Smooth muscle cell (in vitro differentiated cells): Measurements from ENCODE around the gene GOLIM4. TPM values are rescaled to one million over a fixed set of nuclear protein-coding genes. Genes with fewer than 3 reads are reported as not detected.

Experiments used
- DNase-seq: peaks from one replicate; lab custom pipeline; 2025; ENCODE audit not compliant: unreplicated experiment; lab: John Stamatoyannopoulos, UW
- H2AFZ ChIP-seq: fragments of 200-600 bp; sonication (generic); 2 replicates; pipeline ENCODE4 v1.6.0; 2016; ENCODE audit warnings: antibody characterized with exemption, low read depth, mild to moderate bottlenecking
- H3F3A ChIP-seq: fragments of 200-600 bp; sonication (generic); 2 replicates; pipeline ENCODE4 v1.6.0; 2017; ENCODE audit warnings: antibody characterized with exemption, low read depth
- H3K27ac ChIP-seq: fragments of 200-600 bp; sonication (generic); 2 replicates; pipeline ENCODE4 v1.5.1; 2016; ENCODE audit warnings: low read depth, mild to moderate bottlenecking
- H3K27me3 ChIP-seq: fragments of 200-600 bp; sonication (generic); 2 replicates; pipeline ENCODE4 v1.6.1; 2016; ENCODE audit warnings: low read depth, mild to moderate bottlenecking
- H3K36me3 ChIP-seq: fragments of 200-600 bp; sonication (generic); 2 replicates; pipeline ENCODE4 v1.5.1; 2016; ENCODE audit warnings: low read depth
- H3K4me1 ChIP-seq: fragments of 200-600 bp; sonication (generic); 2 replicates; pipeline ENCODE4 v1.5.1; 2016; ENCODE audit warnings: low read depth
- H3K4me2 ChIP-seq: fragments of 200-600 bp; sonication (generic); 2 replicates; pipeline ENCODE4 v1.6.0; 2016; ENCODE audit warnings: mild to moderate bottlenecking
- H3K4me3 ChIP-seq: fragments of 200-600 bp; sonication (generic); 2 replicates; pipeline ENCODE4 v1.5.1; 2016; ENCODE audit warnings: mild to moderate bottlenecking
- H3K79me2 ChIP-seq: fragments of 200-600 bp; sonication (generic); 2 replicates; pipeline ENCODE4 v1.6.0; 2016; ENCODE audit warnings: low read depth, mild to moderate bottlenecking
- H3K9ac ChIP-seq: fragments of 200-600 bp; sonication (generic); 2 replicates; pipeline ENCODE4 v1.6.0; 2016; ENCODE audit warnings: low read depth
- H3K9me3 ChIP-seq: fragments of 200-600 bp; sonication (generic); replicated peaks from 2 replicates; pipeline ENCODE4 v1.5.1; 2016; ENCODE audit warnings: low read depth
- H4K20me1 ChIP-seq: fragments of 200-600 bp; sonication (generic); 2 replicates; pipeline ENCODE4 v1.6.0; 2016; ENCODE audit warnings: low read depth
- WGBS: methylation state at CpG from one replicate; pipeline ENCODE4 v1.1.7; 2016; ENCODE audit warnings: low lambda C conversion rate; 5-methylcytosine and 5-hydroxymethylcytosine counted together
- polyA plus RNA-seq: library from polyadenylated mRNA; unstranded; fragments of >200 nt; fragmentation: Nextera tagmentation; extraction: Ambion mirVana; gene quantifications from 2 replicates; pipeline ENCODE4 v1.2.1, GENCODE V29; 2016
- total RNA-seq: library from RNA; depleted of rRNA; stranded (reverse); fragments of >200 nt; gene quantifications from 2 replicates; pipeline ENCODE4 v1.2.3, GENCODE V29; 2014
- TF ChIP-seq, protein P1 (sequence below): fragments of 200-600 bp; sonication (generic); IDR thresholded peaks from 2 replicates; pipeline ENCODE4 v1.5.1; 2017; ENCODE audit warnings: borderline replicate concordance, mild to moderate bottlenecking, antibody characterized with exemption; ENCODE audit not compliant: insufficient read depth, poor library complexity, severe bottlenecking

Gene GOLIM4
- total and polyA plus RNA-seq, 2 experiments from 2014 or later = 44.5 to 59.9 TPM

- Histone ChIP-seq H3K36me3 (no peaks in the 10 kb centered on the region), H3K4me1 (no peaks in the 10 kb centered on the region), H3K4me2 (no peak overlapping the region), H3F3A (no peaks in the 10 kb centered on the region), H3K79me2 (no peaks in the 10 kb centered on the region), H4K20me1 (no peaks in the 10 kb centered on the region), H2AFZ (no peak overlapping the region), H3K9me3 (no peaks in the 10 kb centered on the region), H3K27ac (no peak overlapping the region), H3K27me3 (no peaks in the 10 kb centered on the region), H3K9ac (no peak overlapping the region), H3K4me3 (no peak overlapping the region)
- no peak for DNase-seq
- TF ChIP-seq, protein P1, sequence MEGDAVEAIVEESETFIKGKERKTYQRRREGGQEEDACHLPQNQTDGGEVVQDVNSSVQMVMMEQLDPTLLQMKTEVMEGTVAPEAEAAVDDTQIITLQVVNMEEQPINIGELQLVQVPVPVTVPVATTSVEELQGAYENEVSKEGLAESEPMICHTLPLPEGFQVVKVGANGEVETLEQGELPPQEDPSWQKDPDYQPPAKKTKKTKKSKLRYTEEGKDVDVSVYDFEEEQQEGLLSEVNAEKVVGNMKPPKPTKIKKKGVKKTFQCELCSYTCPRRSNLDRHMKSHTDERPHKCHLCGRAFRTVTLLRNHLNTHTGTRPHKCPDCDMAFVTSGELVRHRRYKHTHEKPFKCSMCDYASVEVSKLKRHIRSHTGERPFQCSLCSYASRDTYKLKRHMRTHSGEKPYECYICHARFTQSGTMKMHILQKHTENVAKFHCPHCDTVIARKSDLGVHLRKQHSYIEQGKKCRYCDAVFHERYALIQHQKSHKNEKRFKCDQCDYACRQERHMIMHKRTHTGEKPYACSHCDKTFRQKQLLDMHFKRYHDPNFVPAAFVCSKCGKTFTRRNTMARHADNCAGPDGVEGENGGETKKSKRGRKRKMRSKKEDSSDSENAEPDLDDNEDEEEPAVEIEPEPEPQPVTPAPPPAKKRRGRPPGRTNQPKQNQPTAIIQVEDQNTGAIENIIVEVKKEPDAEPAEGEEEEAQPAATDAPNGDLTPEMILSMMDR = no peak
- 84% methylated on average over 7 of the region's 7 CpGs for WGBS
Measured at GRCh38 chr3:168124791-168125190, 29.1 kb upstream of the GOLIM4 start.

DNA sequence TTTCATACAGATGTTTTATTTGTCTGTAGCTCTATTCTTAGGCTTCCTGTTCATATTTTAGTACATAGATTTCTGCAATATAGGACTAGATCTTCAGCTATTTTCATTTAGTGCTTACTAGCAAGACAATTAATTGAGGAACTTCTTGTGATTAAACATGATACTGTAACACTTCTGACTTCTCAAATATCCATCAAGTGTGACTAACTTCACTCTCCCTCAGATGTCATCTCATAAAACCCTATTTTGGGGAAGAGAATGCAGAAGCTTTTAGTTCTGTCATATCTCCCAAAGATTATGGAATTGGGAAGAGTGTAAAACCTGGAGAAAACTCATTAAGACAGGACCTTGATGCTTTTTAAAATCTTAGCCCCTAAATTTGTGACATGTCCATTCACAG, 28.6 kb upstream of the GOLIM4 start:
- H3K27me3 ChIP-seq = no peaks in the 10 kb centered on the region
- H4K20me1 ChIP-seq = no peaks in the 10 kb centered on the region
- no peaks in the 10 kb centered on the region for H3F3A ChIP-seq
- H3K9me3 ChIP-seq = no peaks in the 10 kb centered on the region
- no peak overlapping the region for H3K27ac ChIP-seq
- no peak overlapping the region for H3K4me3 ChIP-seq
- H3K36me3 ChIP-seq = no peaks in the 10 kb centered on the region
- H3K4me1 ChIP-seq = no peaks in the 10 kb centered on the region
- TF ChIP-seq, protein P1 = no peak
- no peak for DNase-seq
- H3K9ac ChIP-seq = no peak overlapping the region
- H2AFZ ChIP-seq = no peak overlapping the region
- H3K4me2 ChIP-seq = no peak overlapping the region
- no peaks in the 10 kb centered on the region for H3K79me2 ChIP-seq

GRCh38 chr3:168123201-168124176, 27.8 kb upstream of the GOLIM4 start:
- TF ChIP-seq, protein P1 = no peak
- Histone ChIP-seq H2AFZ (no peak overlapping the region), H3K79me2 (no peaks in the 10 kb centered on the region), H3K4me3 (no peak overlapping the region), H3K27ac (no peak overlapping the region), H4K20me1 (no peaks in the 10 kb centered on the region), H3K36me3 (no peaks in the 10 kb centered on the region), H3K4me2 (no peak overlapping the region), H3K4me1 (no peaks in the 10 kb centered on the region), H3K9me3 (no peaks in the 10 kb centered on the region), H3K27me3 (no peaks in the 10 kb centered on the region), H3F3A (no peaks in the 10 kb centered on the region), H3K9ac (no peak overlapping the region)
- WGBS = 87% methylated on average over 6 of the region's 6 CpGs
- no peak for DNase-seq
